ENCODE data around the gene PLB1.

DNA sequence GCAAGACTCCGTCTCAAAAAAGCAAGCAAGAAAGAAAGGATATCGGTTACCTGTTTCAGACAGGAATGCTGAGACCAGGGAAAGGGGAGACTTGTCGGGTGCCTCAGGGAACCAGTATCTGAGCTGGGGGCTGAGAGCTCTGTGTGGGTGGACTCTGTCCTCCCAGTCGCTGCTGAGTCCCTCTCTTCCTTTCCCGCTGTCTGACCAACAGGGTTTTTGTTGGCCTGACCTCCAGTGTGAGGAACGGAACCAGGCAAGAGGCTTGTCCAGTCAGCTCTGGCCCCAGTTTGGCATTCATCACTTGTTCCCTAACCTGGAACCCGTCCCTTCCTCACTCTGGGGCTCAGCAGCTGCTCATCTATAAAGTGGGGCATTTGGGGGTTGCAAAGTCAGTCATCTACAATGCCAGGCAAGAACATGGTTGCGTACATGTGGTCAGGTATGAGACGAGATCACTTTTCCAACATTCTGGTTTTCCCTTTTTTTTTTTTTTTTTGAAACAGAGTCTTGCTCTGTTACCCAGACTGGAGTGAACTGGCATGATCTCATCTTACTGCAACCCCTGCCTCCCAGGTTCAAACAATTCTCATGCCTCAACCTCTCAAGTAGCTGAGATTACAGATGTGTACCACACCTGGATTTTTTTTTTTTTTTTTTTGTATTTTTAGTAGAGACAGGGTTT is 116.4 kb downstream of the PLB1 start:
- TF ChIP-seq POLR2A (IDR thresholded peaks at IDR 0.05), result no peak
- TF ChIP-seq, protein P1, sequence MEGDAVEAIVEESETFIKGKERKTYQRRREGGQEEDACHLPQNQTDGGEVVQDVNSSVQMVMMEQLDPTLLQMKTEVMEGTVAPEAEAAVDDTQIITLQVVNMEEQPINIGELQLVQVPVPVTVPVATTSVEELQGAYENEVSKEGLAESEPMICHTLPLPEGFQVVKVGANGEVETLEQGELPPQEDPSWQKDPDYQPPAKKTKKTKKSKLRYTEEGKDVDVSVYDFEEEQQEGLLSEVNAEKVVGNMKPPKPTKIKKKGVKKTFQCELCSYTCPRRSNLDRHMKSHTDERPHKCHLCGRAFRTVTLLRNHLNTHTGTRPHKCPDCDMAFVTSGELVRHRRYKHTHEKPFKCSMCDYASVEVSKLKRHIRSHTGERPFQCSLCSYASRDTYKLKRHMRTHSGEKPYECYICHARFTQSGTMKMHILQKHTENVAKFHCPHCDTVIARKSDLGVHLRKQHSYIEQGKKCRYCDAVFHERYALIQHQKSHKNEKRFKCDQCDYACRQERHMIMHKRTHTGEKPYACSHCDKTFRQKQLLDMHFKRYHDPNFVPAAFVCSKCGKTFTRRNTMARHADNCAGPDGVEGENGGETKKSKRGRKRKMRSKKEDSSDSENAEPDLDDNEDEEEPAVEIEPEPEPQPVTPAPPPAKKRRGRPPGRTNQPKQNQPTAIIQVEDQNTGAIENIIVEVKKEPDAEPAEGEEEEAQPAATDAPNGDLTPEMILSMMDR (IDR thresholded peaks at IDR 0.05), result no peak

Data from adrenal gland (tissue), 5 donors.